NCI-H82 treated with DMSO at 0.1 percent for 48 hours (cell line): ENCODE results near the gene PBOV1.

Source experiments
- DNase-seq: peaks from one replicate; lab custom pipeline; 2025; ENCODE audit not compliant: unreplicated experiment; lab: John Stamatoyannopoulos, UW

The PBOV1 gene

GRCh38 chr6:138205437-138206094 lies 12.7 kb downstream of the PBOV1 start:
- DNase-seq, result no peak

DNA sequence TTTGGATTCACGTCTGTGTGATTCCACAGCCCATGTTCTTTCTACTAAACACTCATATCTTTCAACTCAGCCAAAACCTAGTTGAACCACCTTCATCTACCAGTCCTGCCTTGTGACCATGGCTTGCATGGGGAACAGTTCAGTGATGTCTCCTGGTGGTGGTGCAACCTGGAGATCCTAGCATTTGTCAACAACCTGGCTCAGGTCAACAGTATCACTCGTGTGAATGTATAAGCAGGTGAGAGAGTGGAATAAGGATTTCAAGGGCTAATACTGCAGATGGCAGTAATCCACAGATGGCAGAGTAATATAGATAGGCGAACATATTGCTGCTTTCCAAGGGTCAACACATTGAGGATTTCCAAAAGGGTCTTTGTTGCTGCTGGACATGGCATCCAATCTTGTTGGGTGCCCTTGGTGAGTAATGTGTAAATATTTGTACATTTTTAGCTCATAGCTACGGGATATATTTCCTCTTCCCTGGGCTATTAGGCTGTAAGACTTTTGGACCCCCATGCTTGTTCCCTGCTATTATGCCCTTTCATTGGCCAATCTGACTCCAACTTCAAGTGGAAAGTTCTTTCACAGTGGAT lies 13.4 kb downstream of the PBOV1 start:
- DNase-seq, result no peak

- no peak for DNase-seq
Observed at GRCh38 chr6:138204303-138204702, 14.0 kb downstream of the PBOV1 start.

GRCh38 chr6:138203315-138203714 lies 15.0 kb downstream of the PBOV1 start:
- no peak for DNase-seq

GRCh38 chr6:138201836-138202235 lies 16.5 kb downstream of the PBOV1 start:
- no peak for DNase-seq

GRCh38 chr6:138198430-138199091 lies 19.7 kb downstream of the PBOV1 start:
- DNase-seq, result no peak

GRCh38 chr6:138197570-138197969 lies 20.7 kb downstream of the PBOV1 start:
- no peak for DNase-seq

DNA sequence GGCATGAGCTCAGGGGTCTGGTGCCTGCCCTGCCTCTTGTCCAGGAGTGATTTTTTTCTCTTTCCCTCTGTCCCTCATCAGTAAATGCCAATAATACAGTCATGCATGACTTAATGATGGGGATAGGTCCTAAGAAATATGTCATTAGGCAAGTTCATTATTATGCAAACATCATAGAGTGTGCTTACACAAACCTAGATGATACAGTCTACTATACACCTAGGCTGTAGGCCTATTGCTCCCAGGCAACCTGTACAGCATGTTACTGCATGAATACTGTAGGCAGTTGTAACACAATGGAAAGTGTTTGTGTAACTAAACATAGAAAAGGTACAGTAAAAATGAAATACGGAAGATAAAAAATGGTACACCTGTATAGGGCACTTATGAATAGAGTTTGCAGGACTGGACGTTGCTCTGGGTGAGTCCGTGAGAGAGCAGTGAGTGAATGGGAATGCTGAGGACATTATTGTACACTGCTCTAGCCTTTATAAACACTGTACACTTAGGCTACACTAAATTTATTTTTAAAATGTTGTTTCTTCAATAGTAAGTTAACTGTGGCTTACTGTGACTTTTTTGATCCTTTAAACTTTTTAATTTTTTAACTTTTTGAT lies 22.1 kb downstream of the PBOV1 start:
- no peak for DNase-seq

DNA sequence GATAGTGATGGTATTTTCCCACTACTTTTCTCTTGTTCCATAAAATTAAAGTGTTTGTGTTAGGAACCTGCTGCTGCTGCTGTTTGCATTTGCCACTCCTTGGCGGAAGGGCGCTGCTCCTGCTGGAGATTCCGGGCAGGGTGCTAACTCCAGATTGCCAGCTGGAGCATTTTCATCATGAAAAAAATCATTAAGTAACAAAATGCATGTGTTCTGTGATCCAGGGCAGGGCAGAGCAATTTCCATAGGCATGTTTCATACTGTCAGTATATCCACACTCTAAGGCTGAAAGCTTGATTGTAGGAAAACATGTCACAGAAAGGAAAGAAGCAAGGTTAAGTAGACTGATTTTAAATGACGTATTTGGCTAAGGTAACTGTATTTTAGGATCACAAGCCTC lies 24.0 kb downstream of the PBOV1 start:
- DNase-seq, result no peak

- DNase-seq, result no peak
Observed at GRCh38 chr6:138188278-138188941, 29.9 kb downstream of the PBOV1 start.

DNA sequence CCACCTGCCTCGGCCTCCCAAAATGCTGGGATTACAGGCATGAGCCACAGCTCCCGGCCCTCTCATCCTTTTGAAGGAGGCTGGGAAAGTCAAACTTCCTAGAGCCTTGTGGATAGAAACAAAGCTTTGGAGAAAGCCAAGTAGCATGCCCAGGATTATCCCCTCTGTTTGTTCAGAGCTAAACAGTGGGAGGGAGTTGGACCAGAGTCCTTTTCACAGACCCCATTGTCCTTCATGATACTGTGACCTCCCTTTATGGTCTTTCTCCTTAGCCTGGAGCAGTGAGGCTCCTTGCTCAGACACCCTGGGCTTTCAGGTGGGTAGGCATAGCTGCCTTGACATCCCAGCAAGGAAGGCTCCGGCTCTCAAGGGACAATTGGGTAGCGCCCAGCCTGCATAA lies 31.1 kb downstream of the PBOV1 start:
- DNase-seq, result no peak

- no peak for DNase-seq
Observed at GRCh38 chr6:138184230-138184629, 34.1 kb downstream of the PBOV1 start.

GRCh38 chr6:138183790-138184134 lies 34.5 kb downstream of the PBOV1 start:
- DNase-seq, result no peak

- DNase-seq, result no peak
Observed at GRCh38 chr6:138182939-138183789, 35.1 kb downstream of the PBOV1 start.

DNA sequence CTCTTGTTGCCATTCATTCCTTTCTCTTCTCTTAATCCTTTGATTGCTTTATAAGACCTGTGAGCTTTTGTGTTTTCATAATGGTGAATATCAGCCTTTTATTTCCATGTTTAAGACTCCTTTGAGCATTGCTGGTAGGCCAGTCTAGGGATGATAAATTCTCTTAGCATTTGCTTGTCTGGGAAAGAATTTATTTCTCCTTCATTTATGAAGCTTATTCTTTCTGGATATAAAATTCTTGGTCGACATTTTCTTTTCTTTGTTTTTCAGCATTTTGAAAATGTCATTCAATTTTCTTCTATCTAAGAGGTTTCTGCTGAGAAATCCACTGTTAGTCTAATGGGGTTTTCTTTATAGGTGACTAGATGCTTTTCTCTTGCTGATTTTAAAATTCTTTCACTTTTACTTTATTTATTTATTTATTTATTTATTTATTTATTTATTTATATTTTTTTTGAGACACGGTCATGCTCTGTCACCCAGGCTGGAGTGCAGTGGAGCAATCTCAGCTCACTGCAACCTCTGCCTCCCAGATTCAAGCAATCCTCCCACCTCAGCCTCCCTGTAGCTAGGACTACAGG lies 41.5 kb downstream of the PBOV1 start:
- DNase-seq, result no peak

DNA sequence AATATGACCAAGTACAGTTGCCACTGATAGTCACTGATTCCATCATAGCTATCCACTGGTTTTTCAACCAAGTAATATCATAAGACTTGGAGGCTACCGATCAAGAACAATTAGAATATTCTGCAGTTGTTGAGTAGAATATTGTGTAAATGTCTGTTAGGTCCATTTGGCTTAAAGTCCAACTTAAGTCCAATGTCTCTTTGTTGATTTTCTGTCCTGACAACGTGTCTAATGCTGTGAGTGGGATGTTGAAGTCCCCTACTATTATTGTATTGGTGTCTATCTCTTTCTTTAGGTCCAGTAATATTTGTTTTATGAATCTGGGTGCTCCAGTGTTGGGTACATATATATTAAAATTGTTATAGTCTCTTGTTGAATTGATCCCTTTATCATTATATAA lies 42.7 kb downstream of the PBOV1 start:
- no peak for DNase-seq
